NCI-H526 treated with DMSO at 0.1 percent for 48 hours (cell line): ENCODE results near the gene SAFB2.

Source experiments
- DNase-seq: peaks from one replicate; lab custom pipeline; 2025; lab: John Stamatoyannopoulos, UW

Gene SAFB2

DNA sequence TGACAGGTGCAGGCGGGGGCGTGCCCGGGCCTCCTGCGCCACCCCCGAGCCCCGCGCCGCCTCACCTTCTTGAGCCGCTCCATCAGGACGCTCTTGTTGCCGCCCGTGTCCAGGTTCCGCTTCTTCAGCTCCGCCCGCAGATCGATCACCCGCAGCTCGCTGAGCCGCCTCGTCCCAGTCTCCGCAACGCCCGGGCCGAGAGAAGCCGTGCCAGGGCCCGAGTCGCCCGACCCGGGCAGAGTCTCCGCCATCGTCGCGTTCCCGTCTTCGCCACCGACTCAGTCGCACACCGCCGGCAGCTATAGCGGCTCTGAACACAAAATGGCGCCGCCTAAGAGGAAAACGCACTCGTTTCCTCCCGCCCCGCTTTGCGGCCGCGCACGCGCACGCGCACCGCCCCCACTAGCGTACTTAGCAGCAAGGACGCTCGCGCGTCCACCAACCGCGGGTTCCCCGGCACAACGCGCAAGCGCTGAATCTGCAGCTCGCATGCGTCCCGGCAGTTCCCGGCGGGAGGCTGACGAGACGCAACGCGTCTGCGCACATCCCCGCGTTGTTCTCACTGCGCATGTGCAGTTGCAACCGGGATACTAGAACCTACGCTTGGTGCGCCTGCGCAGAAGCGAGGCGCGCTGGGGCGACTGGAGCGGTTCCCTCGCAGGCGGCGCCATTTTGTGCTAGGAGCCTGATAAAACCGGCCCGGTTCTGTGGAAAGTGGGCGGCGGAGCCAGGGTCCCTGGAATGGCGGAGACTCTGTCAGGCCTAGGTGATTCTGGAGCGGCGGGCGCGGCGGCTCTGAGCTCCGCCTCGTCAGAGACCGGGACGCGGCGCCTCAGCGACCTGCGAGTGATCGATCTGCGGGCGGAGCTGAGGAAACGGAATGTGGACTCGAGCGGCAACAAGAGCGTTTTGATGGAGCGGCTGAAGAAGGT is at the start of gene SAFB2, which contains the start of gene SAFB:
TSS of gene SAFB2 (minus strand) at position 312 of the 932 bp plus-strand sequence. CDS start at position 251, 61 bp downstream.
TSS of gene SAFB (plus strand) at position 619 of the 932 bp plus-strand sequence. CDS start at position 742, 123 bp downstream.
- DNase-seq, result peak; percentile 89

GRCh38 chr19:5671600-5671999 is 49.0 kb upstream of the SAFB2 start:
- no peak for DNase-seq

DNA sequence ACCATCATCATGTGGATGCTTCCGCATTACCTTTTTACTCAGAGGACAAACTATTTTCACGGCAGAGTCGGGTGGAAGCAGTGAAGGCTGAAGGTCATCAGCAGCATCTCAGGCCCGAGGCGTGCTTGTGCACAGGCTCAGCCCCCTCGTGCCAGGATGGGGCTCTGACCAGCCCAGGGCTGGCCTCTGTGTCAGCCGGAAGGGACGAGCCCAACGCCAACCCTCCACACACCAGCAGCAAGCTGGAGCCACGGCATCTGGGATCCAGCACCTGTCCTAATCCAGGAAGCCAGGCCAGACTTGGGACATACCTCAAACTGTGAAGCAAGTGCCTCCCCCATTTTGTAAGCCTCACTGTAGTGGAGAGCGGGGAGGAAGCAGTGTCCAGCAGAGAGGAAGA is 46.6 kb upstream of the SAFB2 start:
- no peak for DNase-seq

DNA sequence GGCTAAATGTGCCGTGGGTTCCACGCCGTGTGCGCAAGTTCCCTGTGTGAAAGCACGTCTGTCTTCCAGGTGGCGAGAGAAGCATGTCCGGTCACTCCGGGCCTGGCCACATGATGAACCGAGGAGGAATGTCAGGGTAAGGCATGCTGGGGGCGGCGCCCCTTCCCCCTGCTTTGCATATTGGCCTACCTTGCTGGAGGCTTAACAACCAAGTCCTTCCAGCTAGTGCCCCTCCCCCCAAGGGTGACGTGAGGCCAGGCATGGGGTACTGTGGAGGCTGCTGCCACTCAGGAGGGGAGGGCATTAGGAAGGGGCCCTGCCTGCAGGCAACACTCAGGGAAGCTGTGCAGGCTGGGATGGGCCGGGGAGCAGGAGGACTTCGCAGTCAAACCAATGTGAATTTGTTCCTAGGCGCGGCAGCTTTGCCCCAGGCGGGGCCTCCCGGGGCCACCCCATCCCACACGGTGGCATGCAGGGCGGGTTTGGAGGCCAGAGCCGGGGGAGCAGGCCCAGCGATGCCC is 45.2 kb upstream of the SAFB2 start:
- DNase-seq, result peak; percentile 35

- DNase-seq, result no peak
These were observed 44.5 kb upstream of the SAFB2 start for GRCh38 chr19:5666921-5667610.

DNA sequence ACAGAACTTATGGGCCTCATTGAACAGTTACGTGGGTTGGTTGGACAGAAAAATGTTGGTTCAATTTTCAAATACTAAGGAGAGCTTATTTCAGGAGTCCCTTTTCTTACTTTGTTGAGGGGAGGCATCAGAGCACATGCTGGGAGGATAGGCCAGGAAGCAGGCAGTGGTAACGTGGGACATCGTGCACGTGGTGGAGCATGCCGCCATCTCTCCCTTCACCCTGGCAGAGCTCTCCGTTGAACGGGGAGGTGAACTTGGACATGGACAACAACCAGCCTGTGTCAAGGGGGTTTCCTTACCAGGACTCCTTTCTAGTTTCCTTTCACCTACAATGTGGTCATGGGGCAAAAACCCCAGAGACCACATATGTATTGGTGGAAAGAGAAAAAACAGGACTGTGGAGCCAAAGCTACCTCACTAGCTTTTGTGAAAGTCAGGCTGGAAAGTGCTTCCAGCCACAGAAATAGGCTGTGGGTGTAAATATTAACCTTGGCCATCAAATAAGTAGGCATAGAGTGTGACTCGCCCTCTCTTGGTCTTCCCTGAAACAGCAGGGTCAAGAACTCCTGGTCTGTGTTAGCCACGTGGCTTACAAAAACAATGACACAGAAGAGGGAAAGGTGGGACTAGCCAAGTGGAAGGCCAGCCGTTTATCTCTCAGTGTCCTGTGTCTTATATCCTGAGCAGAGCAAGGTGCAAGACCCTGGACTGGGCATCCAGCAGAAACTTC is 43.4 kb upstream of the SAFB2 start:
- DNase-seq, result no peak

GRCh38 chr19:5664515-5664914 is 41.9 kb upstream of the SAFB2 start:
- DNase-seq, result no peak

GRCh38 chr19:5663904-5664303 is 41.3 kb upstream of the SAFB2 start:
- no peak for DNase-seq

- no peak for DNase-seq
These were observed 38.9 kb upstream of the SAFB2 start for GRCh38 chr19:5661483-5661882.

DNA sequence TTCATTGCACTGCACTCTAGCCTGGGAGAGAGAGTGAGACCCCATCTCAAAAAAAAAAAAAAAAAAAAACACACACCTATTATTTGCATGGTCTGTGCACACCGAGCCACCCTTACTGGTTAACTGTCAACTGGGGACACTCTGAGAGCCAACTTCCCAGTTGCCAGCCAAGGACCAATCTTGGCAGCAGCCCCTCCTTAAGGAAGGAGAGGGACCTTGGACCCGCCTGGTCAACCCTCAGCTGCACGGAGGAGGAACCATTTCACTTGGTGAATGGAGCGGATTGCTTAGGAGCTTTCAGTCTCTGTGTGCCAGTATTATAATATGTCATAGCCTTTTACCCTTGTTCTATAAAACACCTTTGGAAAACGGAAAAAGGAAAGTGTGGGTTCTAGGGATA is 32.8 kb upstream of the SAFB2 start:
- no peak for DNase-seq

DNA sequence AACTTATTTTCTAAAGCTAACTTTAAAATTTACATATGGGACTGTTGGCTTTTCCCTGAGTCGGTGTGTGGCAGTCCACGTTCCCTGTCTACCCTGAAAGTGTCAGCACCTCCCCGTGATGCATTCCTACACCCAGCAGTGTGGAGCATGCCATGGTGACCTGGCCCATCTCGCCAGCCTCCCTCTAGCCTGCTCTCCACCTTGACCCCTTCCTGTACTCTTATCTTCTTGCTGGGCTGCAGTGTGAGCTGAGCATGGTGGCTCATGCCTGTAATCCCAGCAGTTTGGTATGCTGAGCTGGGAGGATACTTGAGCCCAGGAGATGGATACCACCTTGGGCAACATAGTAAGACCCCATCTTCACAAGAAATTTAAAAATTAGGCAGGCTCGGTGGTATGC is 32.4 kb upstream of the SAFB2 start:
- no peak for DNase-seq

- DNase-seq, result no peak
These were observed 29.7 kb upstream of the SAFB2 start for GRCh38 chr19:5652261-5652660.

DNA sequence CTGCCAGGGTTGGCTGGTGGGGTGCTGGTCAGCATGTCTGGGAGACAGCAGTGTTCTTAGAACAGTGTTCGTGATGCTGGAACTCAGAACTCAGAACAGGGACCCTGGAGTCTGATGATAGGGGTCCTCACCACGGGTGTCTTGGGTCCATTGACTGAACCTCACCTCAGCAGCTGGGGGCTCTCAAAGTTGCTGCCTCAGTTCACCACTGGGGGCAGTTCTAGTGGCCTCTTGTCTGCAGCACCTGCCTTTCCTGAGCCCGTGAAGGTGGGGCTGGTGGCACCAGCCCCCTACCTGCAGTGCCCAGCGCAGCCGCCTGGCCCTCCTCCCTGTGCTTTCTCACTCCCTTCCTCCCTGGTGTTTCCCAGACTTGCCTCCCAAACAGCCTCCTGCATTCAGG is 28.8 kb upstream of the SAFB2 start:
- no peak for DNase-seq

GRCh38 chr19:5648464-5648863 is 25.9 kb upstream of the SAFB2 start:
- no peak for DNase-seq

DNA sequence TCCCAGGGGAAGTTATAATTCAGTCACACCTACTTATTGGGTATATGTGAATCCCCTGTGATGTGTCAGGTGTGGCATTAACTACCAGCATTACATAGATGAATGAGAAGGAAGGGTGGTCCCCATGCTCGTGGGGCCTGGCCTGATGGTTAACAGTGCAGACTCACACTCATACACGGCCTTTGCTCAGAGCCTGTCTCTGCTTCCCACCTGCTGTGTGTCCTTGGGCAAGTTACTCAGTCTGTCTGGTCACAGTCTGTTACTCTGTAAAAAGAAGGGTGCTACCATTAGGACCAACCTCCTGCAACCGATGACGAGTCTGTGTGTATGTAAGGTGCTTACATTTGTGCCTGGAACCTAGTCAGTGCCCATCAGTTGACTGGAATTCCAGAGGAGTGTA is 24.1 kb upstream of the SAFB2 start:
- no peak for DNase-seq

DNA sequence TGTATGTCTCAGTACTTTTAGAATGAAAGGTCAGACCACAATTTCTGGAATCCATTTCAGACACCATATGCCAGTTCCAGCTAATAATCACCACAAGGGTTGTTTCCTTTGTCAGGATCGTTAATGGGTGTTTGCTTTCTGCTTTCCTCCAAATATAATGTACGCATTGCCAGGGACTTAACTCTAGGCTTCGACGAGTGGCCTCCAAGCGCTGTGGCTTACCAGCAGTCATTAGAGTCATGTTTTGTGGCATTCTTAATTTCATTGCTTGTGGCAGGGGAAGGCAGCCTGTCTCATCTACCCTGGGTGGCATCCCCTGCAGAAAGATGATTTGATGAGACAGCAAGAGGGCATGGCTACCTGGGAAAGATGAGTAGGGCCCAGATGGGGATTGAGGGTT is 22.8 kb upstream of the SAFB2 start:
- no peak for DNase-seq

DNA sequence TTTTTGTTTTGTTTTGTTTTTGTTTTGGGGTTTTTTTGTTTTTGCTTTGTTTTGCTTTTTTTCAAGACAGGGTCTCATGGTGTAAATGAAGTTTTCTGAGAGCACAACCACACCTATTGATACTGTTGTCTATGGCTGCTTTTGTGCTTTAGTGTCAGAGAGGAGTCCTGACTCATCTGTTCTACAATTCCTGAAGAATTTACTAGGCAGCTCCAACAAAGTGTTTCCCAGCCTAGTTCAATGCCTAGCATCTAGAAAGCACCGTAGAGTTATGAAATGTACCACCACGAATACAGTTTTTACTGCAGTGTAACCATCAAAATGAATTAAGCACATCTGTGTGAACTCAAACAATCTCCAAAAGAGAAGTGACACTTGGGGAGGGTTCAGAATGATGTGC is 21.5 kb upstream of the SAFB2 start:
- no peak for DNase-seq

GRCh38 chr19:5643060-5643459 is 20.5 kb upstream of the SAFB2 start:
- DNase-seq, result no peak

DNA sequence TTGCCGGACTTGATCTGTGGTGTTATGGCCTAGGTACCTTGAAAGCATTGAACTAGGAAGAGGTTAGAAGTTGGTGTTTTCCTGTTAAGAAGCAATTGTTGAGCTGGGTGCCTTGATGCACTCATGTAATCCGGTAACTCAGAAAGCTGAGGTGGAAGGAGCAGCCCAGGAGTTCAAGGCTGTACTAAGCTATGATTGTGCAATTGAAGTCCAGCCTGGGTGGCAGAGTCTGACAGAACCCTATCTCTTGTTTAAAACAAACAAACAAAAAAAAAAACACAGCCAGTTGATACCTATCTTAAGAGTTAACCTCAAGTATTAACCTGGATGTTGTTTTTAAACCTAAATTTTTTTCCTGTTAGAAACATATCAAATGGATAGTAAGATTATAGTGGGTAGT is 19.6 kb upstream of the SAFB2 start:
- DNase-seq, result no peak

- DNase-seq, result no peak
These were observed 18.6 kb upstream of the SAFB2 start for GRCh38 chr19:5641171-5641570.

DNA sequence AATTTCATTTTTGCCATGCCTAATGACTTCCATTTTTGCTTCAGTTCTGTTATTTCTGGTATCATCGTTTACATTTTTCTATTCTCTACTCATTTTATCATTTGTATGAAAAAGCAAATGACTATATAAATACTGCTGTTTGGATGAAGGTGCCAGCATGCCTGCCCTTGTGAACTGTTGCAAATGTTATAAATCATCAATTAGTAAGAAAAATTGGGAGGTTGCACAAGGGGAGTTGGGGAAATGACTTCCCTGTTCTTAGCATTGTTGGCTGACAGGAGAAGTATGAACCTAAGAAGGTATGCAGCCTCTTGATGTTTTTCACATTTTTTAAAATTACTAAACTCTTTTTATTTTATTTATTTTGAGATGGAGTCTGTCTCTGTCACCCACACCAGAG is 15.4 kb upstream of the SAFB2 start:
- no peak for DNase-seq

GRCh38 chr19:5635427-5635826 is 12.9 kb upstream of the SAFB2 start:
- DNase-seq, result peak; percentile 85
